NCI-H524 (cell line): ENCODE results near the gene RGS6.

ENCODE experiments used
- DNase-seq, 2 experiments: peaks; one replicate each; lab custom pipeline; 2025; lab: John Stamatoyannopoulos, UW

Gene RGS6

GRCh38 chr14:72247896-72248465 lies 315.8 kb downstream of the RGS6 start:
- no peak for DNase-seq

GRCh38 chr14:72253503-72253902 lies 321.3 kb downstream of the RGS6 start:
- no peak for DNase-seq

- no peak for DNase-seq
Observed at GRCh38 chr14:72254202-72254936, 322.1 kb downstream of the RGS6 start.

GRCh38 chr14:72254937-72255472 lies 322.8 kb downstream of the RGS6 start:
- DNase-seq = no peak

- DNase-seq = no peak
Observed at GRCh38 chr14:72256055-72256454, 323.8 kb downstream of the RGS6 start.

GRCh38 chr14:72261068-72261467 lies 328.8 kb downstream of the RGS6 start:
- DNase-seq = no peak

- no peak for DNase-seq
Observed at GRCh38 chr14:72262771-72263170, 330.5 kb downstream of the RGS6 start.

- DNase-seq = peak; percentile 92 to 98
Observed at GRCh38 chr14:72264716-72265115, 332.5 kb downstream of the RGS6 start.

- DNase-seq = no peak
Observed at GRCh38 chr14:72270147-72270727, 338.0 kb downstream of the RGS6 start.

- no peak for DNase-seq
Observed at GRCh38 chr14:72270749-72271148, 338.5 kb downstream of the RGS6 start.

- no peak for DNase-seq
Observed at GRCh38 chr14:72275242-72275641, 343.0 kb downstream of the RGS6 start.

GRCh38 chr14:72278316-72278715 lies 346.1 kb downstream of the RGS6 start:
- no peak for DNase-seq

GRCh38 chr14:72284176-72284575 lies 351.9 kb downstream of the RGS6 start:
- DNase-seq = no peak

- DNase-seq = peak in 1 of 2 experiments; percentile 5
Observed at GRCh38 chr14:72290241-72290640, 358.0 kb downstream of the RGS6 start.

- DNase-seq = peak; percentile 29 to 79
Observed at GRCh38 chr14:72291908-72292688, 359.9 kb downstream of the RGS6 start.

GRCh38 chr14:72292689-72293024 lies 360.4 kb downstream of the RGS6 start:
- no peak for DNase-seq

- DNase-seq = no peak
Observed at GRCh38 chr14:72301352-72301751, 369.1 kb downstream of the RGS6 start.

- no peak for DNase-seq
Observed at GRCh38 chr14:72303930-72304329, 371.7 kb downstream of the RGS6 start.

GRCh38 chr14:72305561-72305960 lies 373.3 kb downstream of the RGS6 start:
- no peak for DNase-seq

GRCh38 chr14:72308967-72309485 lies 376.8 kb downstream of the RGS6 start:
- peak in 1 of 2 experiments; percentile 15 for DNase-seq

- no peak for DNase-seq
Observed at GRCh38 chr14:72311116-72311515, 378.9 kb downstream of the RGS6 start.

- DNase-seq = no peak
Observed at GRCh38 chr14:72311516-72311915, 379.3 kb downstream of the RGS6 start.
